Measurements from ENCODE around the gene CHKA. TPM values are rescaled to one million over a fixed set of nuclear protein-coding genes. Genes with fewer than 3 reads are reported as not detected.

The CHKA gene
- 6.0 and 10.4 TPM in 2 replicates for total RNA-seq (2014; rRNA removed)
- 6.0 TPM for polyA plus RNA-seq (2012)

GRCh38 chr11:68121067-68121899 lies at the start of gene CHKA:
CHKA (minus strand) TSS chr11:68121388; CDS start chr11:68121177, 211 bp downstream.
- DNase-seq (ENCODE audit: low read depth): peak; percentile 86

GRCh38 chr11:68169442-68169841 lies 48.3 kb upstream of the CHKA start:
- no peak for DNase-seq (ENCODE audit: low read depth)

- DNase-seq (ENCODE audit: low read depth): no peak
These were observed 47.5 kb upstream of the CHKA start for GRCh38 chr11:68168694-68169093.

- DNase-seq (ENCODE audit: low read depth): no peak
These were observed 46.3 kb upstream of the CHKA start for GRCh38 chr11:68167474-68167873.

- DNase-seq (ENCODE audit: low read depth): no peak
These were observed 45.8 kb upstream of the CHKA start for GRCh38 chr11:68166969-68167368.

GRCh38 chr11:68165601-68166000 lies 44.4 kb upstream of the CHKA start:
- DNase-seq (ENCODE audit: low read depth): no peak

- peak; percentile 56 for DNase-seq (ENCODE audit: low read depth)
These were observed 43.2 kb upstream of the CHKA start for GRCh38 chr11:68164437-68164836.

GRCh38 chr11:68163691-68164090 lies 42.5 kb upstream of the CHKA start:
- no peak for DNase-seq (ENCODE audit: low read depth)

GRCh38 chr11:68160100-68160695 lies 39.0 kb upstream of the CHKA start:
- DNase-seq (ENCODE audit: low read depth): peak; percentile 5

- DNase-seq (ENCODE audit: low read depth): no peak
These were observed 38.5 kb upstream of the CHKA start for GRCh38 chr11:68159665-68160064.

GRCh38 chr11:68159161-68159560 lies 38.0 kb upstream of the CHKA start:
- DNase-seq (ENCODE audit: low read depth): no peak

- DNase-seq (ENCODE audit: low read depth): no peak
These were observed 37.4 kb upstream of the CHKA start for GRCh38 chr11:68158580-68158979.

GRCh38 chr11:68153742-68154141 lies 32.6 kb upstream of the CHKA start:
- no peak for DNase-seq (ENCODE audit: low read depth)

GRCh38 chr11:68150037-68150436 lies 28.8 kb upstream of the CHKA start:
- no peak for DNase-seq (ENCODE audit: low read depth)

GRCh38 chr11:68149417-68149816 lies 28.2 kb upstream of the CHKA start:
- no peak for DNase-seq (ENCODE audit: low read depth)

GRCh38 chr11:68148879-68149278 lies 27.7 kb upstream of the CHKA start:
- no peak for DNase-seq (ENCODE audit: low read depth)

- no peak for DNase-seq (ENCODE audit: low read depth)
These were observed 27.1 kb upstream of the CHKA start for GRCh38 chr11:68148071-68148805.

GRCh38 chr11:68146704-68147474 lies 25.7 kb upstream of the CHKA start:
- peak; percentile 36 for DNase-seq (ENCODE audit: low read depth)

GRCh38 chr11:68146010-68146540 lies 24.9 kb upstream of the CHKA start:
- DNase-seq (ENCODE audit: low read depth): no peak

GRCh38 chr11:68145120-68145866 lies 24.1 kb upstream of the CHKA start:
- DNase-seq (ENCODE audit: low read depth): no peak

- no peak for DNase-seq (ENCODE audit: low read depth)
These were observed 22.1 kb upstream of the CHKA start for GRCh38 chr11:68143310-68143689.

Measured in LHCN-M2 (cell line).